H1 (cell line): ENCODE measurements around the gene FGB. TPM values are rescaled to one million over a fixed set of nuclear protein-coding genes. Genes with fewer than 3 reads are reported as not detected.

Experiments used
- GTF2F1 ChIP-seq: IDR thresholded peaks from 2 replicates; pipeline ENCODE4 v1.6.1; 2012; ENCODE audit warnings: low read depth, low read length, improper control_type of control experiment, borderline replicate concordance
- polyA plus RNA-seq, 7 experiments: library from polyadenylated mRNA; depleted of rRNA in 3 of 7; stranded (reverse) in 5 of 7; unstranded in 2 of 7; fragments of >200 nt in 5 of 7; fragments of 200-250 nt in 2 of 7; gene quantifications; 1 replicate in 5 of 7; 2 replicates in 1 of 7; 4 replicates in 1 of 7; pipeline versions ENCODE4 v1.2.1 to v1.2.3, GENCODE V29; 2011 to 2013; ENCODE audit warnings: missing spikeins in 2 of 7, mixed read lengths in 2 of 7
- total RNA-seq: library from RNA; stranded (reverse); fragmentation: NEBNext Ultra II Directional; extraction: Animal tissue kit (Norgen Biotek cat#: 25700); gene quantifications from 2 replicates; pipeline ENCODE4 v1.2.1, GENCODE V29; 2021

Gene FGB
- total and polyA plus RNA-seq, 2 of the 8 experiments (the other 6 are each of a cell fraction or from before 2014, with no cell fraction given): not detected

GRCh38 chr4:154521607-154522006 lies 41.2 kb upstream of the FGB start (continued):
- no peak for TF ChIP-seq GTF2F1
